Measurements from ENCODE around the gene AMY2B.
"Not testable (repeated sequence)": the region's sequence is repeated elsewhere in the genome, so short reads cannot be mapped to it uniquely, and the experiment has no call there.

AMY2B gene

DNA sequence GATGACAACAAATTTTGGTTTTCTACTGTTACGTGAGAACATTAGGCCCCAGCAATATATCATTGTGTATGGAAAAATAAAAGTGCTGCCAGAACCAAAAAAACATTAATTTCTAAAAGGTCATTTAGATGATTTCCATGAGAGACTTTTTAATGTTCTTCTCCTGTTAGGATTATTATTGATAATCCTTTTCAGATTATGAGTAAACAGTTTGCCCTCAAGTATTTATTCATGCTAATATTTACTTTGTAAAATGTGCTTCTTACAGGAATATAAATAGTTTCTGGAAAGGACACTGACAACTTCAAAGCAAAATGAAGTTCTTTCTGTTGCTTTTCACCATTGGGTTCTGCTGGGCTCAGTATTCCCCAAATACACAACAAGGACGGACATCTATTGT, at the start of gene AMY2B:
AMY2B (plus strand) TSS at position 301 of the 400 bp plus-strand sequence; CDS start at position 315, 14 bp downstream.
- H3K9me3 ChIP-seq; H3K27me3 ChIP-seq; H3K27ac ChIP-seq; H3K36me3 ChIP-seq; H3K4me1 ChIP-seq (ENCODE audit: control insufficient read depth in 1 of 2, insufficient read depth in 1 of 2, low read depth in 1 of 2, low read length in 1 of 2); H3K4me3 ChIP-seq (ENCODE audit: low read depth in 1 of 2, low read length in 1 of 2): not testable (repeated sequence)

DNA sequence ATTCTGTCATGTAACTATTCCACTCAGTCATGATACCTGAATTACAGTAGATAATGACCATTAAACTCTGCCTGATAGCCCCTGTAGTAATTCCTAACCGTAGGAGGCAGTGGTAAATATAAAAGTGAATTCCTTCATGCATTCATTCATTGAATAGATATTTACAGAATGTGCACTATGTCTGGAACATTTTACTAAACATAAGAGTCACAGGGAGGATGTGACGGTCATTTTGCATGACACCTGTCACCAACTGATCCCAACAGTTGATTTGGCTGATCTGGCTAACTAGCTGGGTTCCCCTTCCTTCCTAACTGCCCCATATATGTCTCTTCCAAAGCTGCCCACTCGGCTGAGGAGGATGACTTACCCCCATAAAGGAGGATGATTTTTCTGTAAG, 48.0 kb upstream of the AMY2B start:
- Histone ChIP-seq H3K27ac (no peak overlapping the region), H3K9me3 (no peaks in the 10 kb centered on the region), H3K4me1 (ENCODE audit: control insufficient read depth in 1 of 2, insufficient read depth in 1 of 2, low read depth in 1 of 2, low read length in 1 of 2) (peaks cover 26 to 30% of the 10 kb centered on the region in 2 experiments), H3K36me3 (peaks cover 4% of the 10 kb centered on the region), H3K4me3 (ENCODE audit: low read depth in 1 of 2, low read length in 1 of 2) (no peak overlapping the region), H3K27me3 (peaks cover 4% of the 10 kb centered on the region)
- TF ChIP-seq, protein P1, sequence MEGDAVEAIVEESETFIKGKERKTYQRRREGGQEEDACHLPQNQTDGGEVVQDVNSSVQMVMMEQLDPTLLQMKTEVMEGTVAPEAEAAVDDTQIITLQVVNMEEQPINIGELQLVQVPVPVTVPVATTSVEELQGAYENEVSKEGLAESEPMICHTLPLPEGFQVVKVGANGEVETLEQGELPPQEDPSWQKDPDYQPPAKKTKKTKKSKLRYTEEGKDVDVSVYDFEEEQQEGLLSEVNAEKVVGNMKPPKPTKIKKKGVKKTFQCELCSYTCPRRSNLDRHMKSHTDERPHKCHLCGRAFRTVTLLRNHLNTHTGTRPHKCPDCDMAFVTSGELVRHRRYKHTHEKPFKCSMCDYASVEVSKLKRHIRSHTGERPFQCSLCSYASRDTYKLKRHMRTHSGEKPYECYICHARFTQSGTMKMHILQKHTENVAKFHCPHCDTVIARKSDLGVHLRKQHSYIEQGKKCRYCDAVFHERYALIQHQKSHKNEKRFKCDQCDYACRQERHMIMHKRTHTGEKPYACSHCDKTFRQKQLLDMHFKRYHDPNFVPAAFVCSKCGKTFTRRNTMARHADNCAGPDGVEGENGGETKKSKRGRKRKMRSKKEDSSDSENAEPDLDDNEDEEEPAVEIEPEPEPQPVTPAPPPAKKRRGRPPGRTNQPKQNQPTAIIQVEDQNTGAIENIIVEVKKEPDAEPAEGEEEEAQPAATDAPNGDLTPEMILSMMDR (IDR thresholded peaks at IDR 0.05) = no peak

DNA sequence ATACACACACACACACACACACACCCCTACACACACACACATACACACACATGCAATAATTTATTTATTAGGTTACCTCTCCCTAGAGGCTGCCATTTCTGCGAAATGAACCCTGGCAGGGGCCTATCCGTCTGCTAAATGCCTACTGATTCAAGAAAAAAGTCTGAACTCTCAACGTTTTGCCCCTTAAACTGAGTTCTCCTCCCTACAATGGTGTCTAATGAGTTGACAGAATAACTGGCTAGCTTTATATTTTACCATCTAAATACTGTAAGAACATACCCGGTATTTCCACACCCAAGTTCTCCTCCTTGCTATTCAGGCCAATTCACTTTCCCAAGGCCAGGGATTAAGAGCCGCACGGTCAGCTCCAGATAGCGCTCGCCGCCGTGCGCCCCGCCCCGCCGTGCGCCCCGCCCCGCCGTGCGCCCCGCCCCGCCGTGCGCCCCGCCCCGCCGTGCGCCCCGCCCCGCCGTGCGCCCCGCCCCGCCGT, 46.2 kb upstream of the AMY2B start:
- peaks cover 15% of the 10 kb centered on the region for H3K36me3 ChIP-seq
- TF ChIP-seq, protein P1 (IDR thresholded peaks at IDR 0.05) = no peak
- peaks cover 32% of the 10 kb centered on the region in 2 experiments for H3K4me1 ChIP-seq (ENCODE audit: control insufficient read depth in 1 of 2, insufficient read depth in 1 of 2, low read depth in 1 of 2, low read length in 1 of 2)
- H3K27me3 ChIP-seq = peaks cover 4% of the 10 kb centered on the region
- H3K9me3 ChIP-seq = no peaks in the 10 kb centered on the region
- H3K27ac ChIP-seq = peak overlapping the region; percentile 95
- peak overlapping the region; percentile 56 to 77 for H3K4me3 ChIP-seq (ENCODE audit: low read depth in 1 of 2, low read length in 1 of 2)

DNA sequence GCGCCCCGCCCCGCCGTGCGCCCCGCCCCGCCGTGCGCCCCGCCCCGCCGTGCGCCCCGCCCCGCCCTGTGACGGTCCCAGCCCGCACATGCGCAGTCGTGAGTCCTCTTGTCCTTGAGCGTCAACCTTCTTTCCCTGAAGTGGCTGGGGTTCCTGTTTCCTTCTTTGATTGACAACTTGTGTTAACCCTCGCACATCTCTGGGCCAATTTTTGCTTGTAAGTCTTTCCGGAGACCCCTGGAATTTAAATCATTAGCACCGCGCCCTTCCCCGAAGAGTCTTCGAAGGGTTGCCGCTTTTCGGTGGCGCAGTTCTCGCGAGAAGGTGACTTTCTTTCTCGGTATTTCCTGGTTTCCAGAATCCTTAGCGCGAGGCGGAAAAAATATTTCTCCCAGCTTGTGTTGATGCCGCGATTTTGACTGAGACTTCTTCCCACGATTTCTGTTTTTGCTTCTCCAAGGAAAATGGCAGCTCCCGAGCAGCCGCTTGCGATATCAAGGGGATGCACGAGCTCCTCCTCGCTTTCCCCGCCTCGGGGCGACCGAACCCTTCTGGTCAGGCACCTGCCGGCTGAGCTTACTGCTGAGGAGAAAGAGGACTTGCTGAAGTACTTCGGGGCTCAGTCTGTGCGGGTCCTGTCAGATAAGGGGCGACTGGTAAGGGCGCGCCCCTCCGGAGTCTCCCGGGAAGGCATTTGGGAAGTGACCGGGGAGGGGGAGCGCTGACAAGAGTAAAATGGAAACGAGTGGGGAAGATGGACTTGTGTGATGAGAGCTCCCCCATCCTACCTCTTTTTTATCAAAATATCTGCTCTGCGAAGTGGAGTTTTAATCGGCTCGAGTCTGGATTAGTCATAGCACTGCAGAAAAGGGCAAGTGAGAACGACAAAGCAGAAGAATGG, 45.5 kb upstream of the AMY2B start, which contains the start of gene RNPC3:
RNPC3 (plus strand) TSS at position 93 of the 901 bp plus-strand sequence; CDS start at position 465, 372 bp downstream.
- H3K4me3 ChIP-seq (ENCODE audit: low read depth in 1 of 2, low read length in 1 of 2) = peak within 1 kb of the TSS; percentile 77 to 97
- H3K9me3 ChIP-seq = no peaks in the 10 kb centered on the region
- H3K27me3 ChIP-seq = peaks cover 4% of the 10 kb centered on the region
- H3K27ac ChIP-seq = peak within 1 kb of the TSS; percentile 95
- peaks cover 15% of the 10 kb centered on the region for H3K36me3 ChIP-seq
- TF ChIP-seq, protein P1 (IDR thresholded peaks at IDR 0.05) = peak; percentile 9
- peaks cover 32% of the 10 kb centered on the region in 2 experiments for H3K4me1 ChIP-seq (ENCODE audit: control insufficient read depth in 1 of 2, insufficient read depth in 1 of 2, low read depth in 1 of 2, low read length in 1 of 2)

DNA sequence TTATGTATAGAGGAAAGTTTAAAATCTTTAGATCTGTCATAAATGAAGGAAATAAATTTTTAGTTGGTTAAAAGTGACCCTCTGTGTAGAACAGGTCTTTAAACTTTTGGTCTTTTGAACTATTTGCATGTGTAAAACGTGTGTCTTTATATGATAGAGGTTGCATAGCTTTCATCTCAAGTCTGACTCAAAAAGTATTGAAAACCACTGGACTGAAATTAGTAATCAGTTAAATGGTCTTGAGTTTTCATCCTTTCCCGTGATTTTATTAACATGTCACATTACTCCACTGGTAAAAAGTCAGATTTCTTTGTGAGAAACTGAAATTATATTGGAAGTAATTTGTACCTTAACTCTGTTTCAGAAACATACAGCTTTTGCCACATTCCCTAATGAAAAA, 44.1 kb upstream of the AMY2B start:
- peaks cover 32% of the 10 kb centered on the region in 2 experiments for H3K4me1 ChIP-seq (ENCODE audit: control insufficient read depth in 1 of 2, insufficient read depth in 1 of 2, low read depth in 1 of 2, low read length in 1 of 2)
- H3K27ac ChIP-seq = no peak overlapping the region
- peaks cover 4% of the 10 kb centered on the region for H3K27me3 ChIP-seq
- TF ChIP-seq, protein P1 (IDR thresholded peaks at IDR 0.05) = no peak
- H3K9me3 ChIP-seq = no peaks in the 10 kb centered on the region
- no peak overlapping the region for H3K4me3 ChIP-seq (ENCODE audit: low read depth in 1 of 2, low read length in 1 of 2)
- H3K36me3 ChIP-seq = peaks cover 15% of the 10 kb centered on the region

DNA sequence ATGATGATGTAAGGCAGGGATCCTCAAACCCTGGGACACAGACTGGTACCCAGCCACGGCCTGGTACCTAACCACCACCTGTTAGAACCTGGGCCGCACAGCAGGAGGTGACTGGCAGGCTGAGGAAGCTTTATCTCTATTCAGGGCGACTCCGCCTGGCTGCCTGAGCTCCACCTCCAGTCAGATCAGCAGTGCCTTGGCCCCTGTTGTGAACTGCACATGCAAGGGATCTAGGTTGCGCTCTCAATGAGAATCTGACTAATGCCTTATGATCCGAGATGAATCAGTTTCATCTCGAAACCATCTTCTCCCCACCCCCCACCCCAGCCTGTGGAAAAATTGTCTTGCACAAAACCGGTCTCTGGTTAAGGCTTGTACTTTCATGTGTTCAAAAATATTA, 41.6 kb upstream of the AMY2B start:
- Histone ChIP-seq H3K4me1 (ENCODE audit: control insufficient read depth in 1 of 2, insufficient read depth in 1 of 2, low read depth in 1 of 2, low read length in 1 of 2) (peaks cover 31 to 32% of the 10 kb centered on the region in 2 experiments), H3K9me3 (no peaks in the 10 kb centered on the region), H3K27me3 (peaks cover 1% of the 10 kb centered on the region), H3K36me3 (peaks cover 32% of the 10 kb centered on the region), H3K4me3 (ENCODE audit: low read depth in 1 of 2, low read length in 1 of 2) (no peak overlapping the region), H3K27ac (no peak overlapping the region)
- TF ChIP-seq, protein P1 (IDR thresholded peaks at IDR 0.05) = no peak
